Chondrocyte (in vitro differentiated cells): ENCODE measurements around the gene GRB10. TPM values are rescaled to one million over a fixed set of nuclear protein-coding genes. Genes with fewer than 3 reads are reported as not detected.

Experiments used
- DNase-seq: peaks from one replicate; pipeline ENCODE4 v3.0.0; 2021; ENCODE audit warnings: mixed read lengths, low spot score
- H3K27ac Mint-ChIP-seq: one replicate; pipeline ENCODE4 v1.8.0; 2021; ENCODE audit warnings: mild to moderate bottlenecking, moderate library complexity, mixed read lengths; ENCODE audit not compliant: unreplicated experiment
- H3K27me3 Mint-ChIP-seq: 2 replicates; pipeline ENCODE4 v1.8.0; 2021; ENCODE audit warnings: low read depth, mixed read lengths
- H3K36me3 Mint-ChIP-seq: 2 replicates; pipeline ENCODE4 v1.8.0; 2021; ENCODE audit warnings: low read depth, mixed read lengths
- H3K4me1 Mint-ChIP-seq: 2 replicates; pipeline ENCODE4 v1.8.0; 2021; ENCODE audit warnings: low read depth, mild to moderate bottlenecking, mixed read lengths
- H3K4me3 Mint-ChIP-seq: one replicate; pipeline ENCODE4 v1.8.0; 2021; ENCODE audit warnings: mild to moderate bottlenecking, moderate library complexity, mixed read lengths; ENCODE audit not compliant: unreplicated experiment
- H3K9me3 Mint-ChIP-seq: 2 replicates; pipeline ENCODE4 v1.8.0; 2021; ENCODE audit warnings: low read depth, mixed read lengths
- CTCF ChIP-seq: fragments of 200-600 bp; sonication (generic); IDR thresholded peaks from 2 replicates; pipeline ENCODE4 v1.5.0; 2021; ENCODE audit warnings: antibody characterized with exemption, mild to moderate bottlenecking, moderate library complexity
- total RNA-seq: library from RNA; stranded (reverse); gene quantifications from 3 replicates; pipeline ENCODE4 v1.2.1, GENCODE V29; 2021

The GRB10 gene
- total RNA-seq, 1 donor from 2014 or later = 73.7 TPM

DNA sequence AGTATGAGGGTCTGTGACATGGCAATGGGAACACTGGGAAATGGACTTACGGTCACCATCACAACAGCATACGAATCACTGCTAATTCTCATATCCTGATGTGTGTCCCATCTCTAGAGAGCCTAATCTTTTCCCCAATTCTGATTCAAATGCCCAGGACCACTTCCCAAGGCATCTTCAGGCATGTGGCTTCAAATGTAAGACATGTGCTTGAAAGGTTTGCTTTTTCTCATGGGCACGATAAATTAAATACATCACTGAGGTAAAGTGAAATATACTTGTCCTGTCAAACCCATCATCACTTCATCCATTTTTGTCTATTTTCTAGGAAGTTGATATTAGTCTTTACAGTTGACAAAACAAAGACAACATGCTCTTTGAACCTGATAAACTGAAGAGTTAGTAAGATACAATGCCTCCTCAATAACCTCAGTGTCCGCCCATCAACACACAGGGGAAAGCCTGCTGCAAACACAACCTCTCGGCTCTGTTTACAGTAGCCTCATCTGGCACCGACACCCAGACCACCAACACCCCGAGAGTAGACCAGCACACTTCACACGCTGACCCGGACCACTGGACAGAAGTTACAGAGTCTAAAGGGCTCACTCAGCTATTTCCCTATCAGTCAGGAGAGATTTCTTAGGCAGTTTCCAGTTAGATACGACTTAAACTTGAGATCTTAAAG is 24.8 kb downstream of the GRB10 start:
- peak overlapping the region; percentile 79 for H3K27ac Mint-ChIP-seq
- peaks cover 27% of the 10 kb centered on the region for H3K4me1 Mint-ChIP-seq
- H3K4me3 Mint-ChIP-seq = no peak overlapping the region
- DNase-seq = no peak
- H3K9me3 Mint-ChIP-seq = no peaks in the 10 kb centered on the region
- H3K36me3 Mint-ChIP-seq = no peaks in the 10 kb centered on the region
- TF ChIP-seq CTCF = no peak
- no peaks in the 10 kb centered on the region for H3K27me3 Mint-ChIP-seq

DNA sequence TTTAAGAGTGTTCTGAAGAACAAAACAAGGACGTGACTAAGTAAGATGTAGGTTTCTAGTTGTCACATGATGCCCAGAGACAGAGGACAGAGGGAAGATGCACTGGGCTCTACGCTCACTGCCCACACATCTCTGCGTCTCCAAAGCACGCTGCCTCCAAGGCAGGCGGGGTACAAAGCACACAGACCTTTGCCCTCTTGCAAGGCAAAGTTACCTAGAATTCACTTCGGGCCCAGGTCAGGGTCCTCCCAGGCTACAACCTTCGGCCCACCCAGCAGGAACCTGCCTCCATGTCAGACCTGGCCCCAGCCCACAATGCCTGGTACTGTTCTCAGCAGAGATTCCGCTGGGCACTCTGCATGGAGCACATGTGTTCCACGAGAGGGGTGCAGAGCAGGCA is 26.5 kb downstream of the GRB10 start:
- no peak overlapping the region for H3K27ac Mint-ChIP-seq
- no peak for DNase-seq
- no peaks in the 10 kb centered on the region for H3K36me3 Mint-ChIP-seq
- H3K27me3 Mint-ChIP-seq = no peaks in the 10 kb centered on the region
- H3K4me3 Mint-ChIP-seq = no peak overlapping the region
- TF ChIP-seq CTCF = no peak
- peaks cover 23% of the 10 kb centered on the region for H3K4me1 Mint-ChIP-seq
- H3K9me3 Mint-ChIP-seq = no peaks in the 10 kb centered on the region

DNA sequence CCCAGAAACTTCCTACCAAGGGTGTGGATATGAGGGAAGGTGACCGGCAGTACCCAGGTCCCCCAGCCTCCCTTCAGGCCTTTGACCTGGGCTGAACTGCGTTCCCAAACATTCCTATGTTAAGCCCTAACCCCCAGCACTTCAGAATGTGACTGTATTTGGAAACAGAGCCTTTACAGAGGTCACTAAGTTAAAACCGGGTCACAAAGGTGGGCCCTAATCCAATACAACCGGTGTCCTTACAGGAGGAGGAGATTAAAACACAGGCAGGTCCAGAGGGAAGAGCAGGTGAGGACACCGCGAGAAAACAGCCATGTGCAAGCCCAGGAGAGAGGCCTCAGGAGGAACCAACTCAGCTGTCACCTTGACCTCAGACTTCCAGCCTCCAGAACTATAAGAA is 28.0 kb downstream of the GRB10 start:
- H3K27ac Mint-ChIP-seq = no peak overlapping the region
- peaks cover 31% of the 10 kb centered on the region for H3K4me1 Mint-ChIP-seq
- no peaks in the 10 kb centered on the region for H3K9me3 Mint-ChIP-seq
- DNase-seq = no peak
- no peaks in the 10 kb centered on the region for H3K36me3 Mint-ChIP-seq
- H3K27me3 Mint-ChIP-seq = no peaks in the 10 kb centered on the region
- no peak for TF ChIP-seq CTCF
- no peak overlapping the region for H3K4me3 Mint-ChIP-seq

DNA sequence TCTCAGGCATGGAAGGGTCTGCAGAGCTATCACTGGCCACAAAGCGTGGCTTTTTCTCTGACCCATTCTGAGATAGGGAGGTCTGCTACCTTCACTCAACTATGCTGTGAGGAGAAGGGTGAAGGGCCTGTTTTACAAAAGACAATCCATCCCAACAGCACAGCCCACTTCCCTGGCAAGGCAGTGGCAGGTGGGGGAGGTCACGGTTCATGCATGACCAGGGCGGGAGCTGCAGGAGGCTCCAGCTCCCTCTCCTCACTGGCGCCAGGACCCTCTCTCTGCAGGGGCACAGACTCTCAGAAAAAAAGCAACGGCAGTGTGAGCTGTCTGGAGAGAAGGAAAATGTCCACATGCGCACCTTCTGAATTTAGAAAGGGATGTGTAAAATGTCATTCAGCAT is 28.5 kb downstream of the GRB10 start:
- no peak for DNase-seq
- TF ChIP-seq CTCF = no peak
- peaks cover 2% of the 10 kb centered on the region for H3K36me3 Mint-ChIP-seq
- H3K9me3 Mint-ChIP-seq = no peaks in the 10 kb centered on the region
- no peaks in the 10 kb centered on the region for H3K27me3 Mint-ChIP-seq
- H3K4me3 Mint-ChIP-seq = no peak overlapping the region
- peak overlapping the region; percentile 7 for H3K27ac Mint-ChIP-seq
- peaks cover 34% of the 10 kb centered on the region for H3K4me1 Mint-ChIP-seq

GRCh38 chr7:50752422-50752821 is 30.3 kb downstream of the GRB10 start:
- Mint-ChIP-seq H3K4me3 (no peak overlapping the region), H3K27ac (no peak overlapping the region), H3K9me3 (no peaks in the 10 kb centered on the region), H3K36me3 (peaks cover 7% of the 10 kb centered on the region), H3K4me1 (peaks cover 21% of the 10 kb centered on the region), H3K27me3 (no peaks in the 10 kb centered on the region)
- DNase-seq = no peak
- TF ChIP-seq CTCF = no peak
